HL-60 (cell line): ENCODE measurements around the gene PARD3.

Source experiments
- CTCF ChIP-seq: IDR thresholded peaks from one replicate; pipeline ENCODE4 v1.5.1; 2011; ENCODE audit warnings: low read length, control low read depth, inconsistent platforms; ENCODE audit not compliant: insufficient read depth
- GABPA ChIP-seq: IDR thresholded peaks from 2 replicates; pipeline ENCODE4 v1.6.1; 2012; ENCODE audit warnings: low read depth
- POLR2AphosphoS5 ChIP-seq: IDR thresholded peaks from 2 replicates; pipeline ENCODE4 v1.6.1; 2012; ENCODE audit warnings: low read depth
- REST ChIP-seq: IDR thresholded peaks from 2 replicates; pipeline ENCODE4 v1.6.1; 2012; ENCODE audit warnings: low read depth; ENCODE audit not compliant: insufficient replicate concordance
- SPI1 ChIP-seq: IDR thresholded peaks from 2 replicates; pipeline ENCODE4 v1.6.1; 2012; ENCODE audit warnings: low read depth, mild to moderate bottlenecking, borderline replicate concordance

- TF ChIP-seq CTCF (no peak), POLR2AphosphoS5 (no peak), REST (no peak), SPI1 (no peak), GABPA (no peak)
Measured at GRCh38 chr10:34169131-34169530, 646.0 kb downstream of the PARD3 start.
